HUES6 (cell line): Measurements from ENCODE around the gene BCAP31.
A peak's percentile ranks its signal among the peaks of the same experiment; 100 is the strongest.
"Not testable (repeated sequence)": the region's sequence is repeated elsewhere in the genome, so short reads cannot be mapped to it uniquely, and the experiment has no call there.

ENCODE experiments used
- H3K27ac ChIP-seq: 2 replicates; pipeline ENCODE4 v1.7.0; 2013; ENCODE audit warnings: low read depth, mild to moderate bottlenecking, low read length, inconsistent platforms
- H3K27me3 ChIP-seq: 2 replicates; pipeline ENCODE4 v1.6.1; 2013; ENCODE audit warnings: low read length; ENCODE audit not compliant: control insufficient read depth, insufficient read depth
- H3K36me3 ChIP-seq: 2 replicates; pipeline ENCODE4 v1.6.1; 2013; ENCODE audit warnings: low read length; ENCODE audit not compliant: control insufficient read depth, insufficient read depth
- H3K4me1 ChIP-seq: 2 replicates; pipeline ENCODE4 v1.6.1; 2013; ENCODE audit warnings: low read length; ENCODE audit not compliant: control insufficient read depth, insufficient read depth
- H3K4me3 ChIP-seq: 2 replicates; pipeline ENCODE4 v1.5.1; 2013; ENCODE audit warnings: low read depth, low read length
- H3K9ac ChIP-seq: one replicate; pipeline ENCODE4 v1.6.1; 2013; ENCODE audit warnings: mild to moderate bottlenecking, low read length
- H3K9me3 ChIP-seq: 2 replicates; pipeline ENCODE4 v1.6.1; 2013; ENCODE audit warnings: low read depth, low read length; ENCODE audit not compliant: control insufficient read depth, insufficient read depth

The BCAP31 gene

GRCh38 chrX:153732401-153732800, 8.2 kb upstream of the BCAP31 start:
- Histone ChIP-seq H3K27me3 (no peaks in the 10 kb centered on the region), H3K36me3 (peaks cover 10% of the 10 kb centered on the region; the same call in 1 of the 2 replicates), H3K9me3 (peaks cover 51% of the 10 kb centered on the region; the same call in 1 of the 2 replicates), H3K4me3 (no peak overlapping the region), H3K4me1 (peaks cover 23% of the 10 kb centered on the region), H3K27ac (no peak overlapping the region), H3K9ac (no peak overlapping the region)

- no peak overlapping the region for H3K27ac ChIP-seq
- H3K9ac ChIP-seq: no peak overlapping the region
- H3K4me3 ChIP-seq: no peak overlapping the region
- peaks cover 6% of the 10 kb centered on the region; the same call in 1 of the 2 replicates for H3K36me3 ChIP-seq
- H3K27me3 ChIP-seq: no peaks in the 10 kb centered on the region
- H3K4me1 ChIP-seq: peaks cover 29% of the 10 kb centered on the region
- H3K9me3 ChIP-seq: peaks cover 48% of the 10 kb centered on the region; the same call in 1 of the 2 replicates
These were observed 7.6 kb upstream of the BCAP31 start for GRCh38 chrX:153731845-153732215.

GRCh38 chrX:153731117-153731844, 7.1 kb upstream of the BCAP31 start:
- Histone ChIP-seq H3K4me3 (no peak overlapping the region), H3K27ac (no peak overlapping the region), H3K36me3 (peaks cover 4% of the 10 kb centered on the region; the same call in 1 of the 2 replicates)

GRCh38 chrX:153730115-153730514, 5.9 kb upstream of the BCAP31 start:
- H3K27me3 ChIP-seq, H3K36me3 ChIP-seq, H3K4me3 ChIP-seq, H3K9ac ChIP-seq, H3K27ac ChIP-seq: not testable (repeated sequence)
- Histone ChIP-seq H3K9me3 (peaks cover 42% of the 10 kb centered on the region; the same call in 1 of the 2 replicates), H3K4me1 (peaks cover 32% of the 10 kb centered on the region)

More at GRCh38 chrX:153731117-153731844, 7.1 kb upstream of the BCAP31 start:
- Histone ChIP-seq H3K27me3 (no peaks in the 10 kb centered on the region), H3K9me3 (peaks cover 44% of the 10 kb centered on the region; the same call in 1 of the 2 replicates), H3K9ac (no peak overlapping the region), H3K4me1 (peaks cover 31% of the 10 kb centered on the region)

DNA sequence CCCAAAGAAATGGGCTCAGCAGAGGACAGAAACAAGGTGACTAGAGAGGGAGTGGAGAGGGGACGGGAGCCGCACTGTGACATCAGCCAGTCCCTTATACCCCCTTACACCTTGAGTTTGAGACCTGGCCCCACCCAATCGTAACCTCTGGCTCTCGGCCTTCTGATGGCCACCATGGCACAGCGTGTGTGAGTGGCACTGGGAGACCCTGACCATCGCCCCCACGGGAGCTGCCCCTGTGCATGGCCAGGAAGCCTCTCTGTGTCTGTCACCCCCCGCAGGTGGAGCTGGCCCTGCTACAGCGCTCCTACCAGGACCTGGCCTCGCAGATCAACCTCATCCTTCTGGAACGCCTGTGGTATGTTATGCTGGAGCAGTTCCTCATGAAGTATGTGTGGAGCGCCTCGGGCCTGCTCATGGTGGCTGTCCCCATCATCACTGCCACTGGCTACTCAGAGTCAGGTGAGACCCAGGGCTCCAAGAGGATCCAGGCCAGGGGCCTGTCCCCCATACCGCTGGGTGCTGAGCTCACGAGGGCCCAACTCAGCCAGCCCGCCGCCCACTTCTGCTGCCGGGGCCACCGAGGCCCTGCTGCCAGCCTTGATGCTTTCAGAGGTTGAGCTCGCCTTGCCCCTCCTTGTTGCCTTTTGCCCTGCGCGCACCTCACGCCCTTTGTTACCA, 4.9 kb upstream of the BCAP31 start:
- peaks cover 38% of the 10 kb centered on the region; the same call in 1 of the 2 replicates for H3K9me3 ChIP-seq
- no peaks in the 10 kb centered on the region for H3K27me3 ChIP-seq
- H3K4me3 ChIP-seq: no peak overlapping the region
- no peak overlapping the region for H3K27ac ChIP-seq
- peaks cover 33% of the 10 kb centered on the region for H3K4me1 ChIP-seq
- no peak overlapping the region for H3K9ac ChIP-seq
- H3K36me3 ChIP-seq: peaks cover 4% of the 10 kb centered on the region; the same call in 1 of the 2 replicates

- Histone ChIP-seq H3K4me3 (no peak overlapping the region), H3K9me3 (peaks cover 35% of the 10 kb centered on the region; the same call in 1 of the 2 replicates), H3K27me3 (no peaks in the 10 kb centered on the region), H3K27ac (no peak overlapping the region), H3K36me3 (peaks cover 4% of the 10 kb centered on the region; the same call in 1 of the 2 replicates), H3K4me1 (peaks cover 33% of the 10 kb centered on the region), H3K9ac (no peak overlapping the region)
These were observed 3.9 kb upstream of the BCAP31 start for GRCh38 chrX:153728095-153728494.

- Histone ChIP-seq H3K36me3 (peaks cover 10% of the 10 kb centered on the region), H3K27ac (peak overlapping the region; percentile 86; the same call in 1 of the 2 replicates), H3K9ac (peak overlapping the region; percentile 79), H3K9me3 (peaks cover 33% of the 10 kb centered on the region; the same call in 1 of the 2 replicates), H3K4me3 (peak overlapping the region; percentile 56; the same call in 1 of the 2 replicates), H3K27me3 (no peaks in the 10 kb centered on the region), H3K4me1 (peaks cover 39% of the 10 kb centered on the region)
These were observed 3.1 kb upstream of the BCAP31 start for GRCh38 chrX:153727123-153727931.

DNA sequence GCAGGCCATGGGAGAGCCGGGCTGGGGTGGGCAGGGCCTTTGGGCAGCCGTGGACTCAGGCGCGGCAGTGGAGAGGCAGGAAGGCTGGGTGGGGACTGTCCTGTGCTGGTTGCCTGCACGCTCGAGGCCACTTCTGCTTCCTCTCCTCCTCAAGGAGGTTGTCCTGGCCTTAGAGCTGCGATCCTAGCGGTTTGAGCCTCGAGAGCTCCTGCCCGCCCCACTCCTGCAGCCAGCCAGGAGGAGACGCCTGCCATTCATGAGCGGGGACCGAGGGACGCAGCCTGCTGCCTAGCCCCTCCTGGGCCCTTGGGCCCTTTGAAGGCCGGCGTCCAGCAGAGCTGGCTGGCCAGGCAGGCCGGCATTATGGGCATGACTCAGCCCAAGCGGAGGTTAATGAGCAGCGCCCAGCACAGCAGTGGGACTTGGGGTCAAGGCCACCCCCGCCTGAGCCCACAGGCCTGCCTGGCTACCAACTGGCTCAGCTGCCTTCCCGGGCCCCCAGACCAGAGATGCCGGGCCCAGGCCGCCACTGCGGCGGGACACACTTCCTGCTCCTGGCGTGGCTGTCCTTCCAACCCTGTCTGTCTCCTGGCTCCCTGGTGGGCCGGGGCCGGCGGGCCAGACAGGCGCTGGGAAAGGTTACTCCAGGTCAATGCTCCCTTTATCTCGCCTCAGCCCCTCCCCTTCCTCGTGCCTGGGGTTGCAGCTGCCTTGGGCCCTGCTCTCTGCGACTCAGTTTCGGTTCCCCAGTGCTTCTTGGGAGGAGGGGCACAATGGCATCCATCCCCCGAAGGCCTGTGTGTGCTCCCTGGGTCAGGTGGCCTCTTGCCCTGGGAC, 2.3 kb upstream of the BCAP31 start:
- Histone ChIP-seq H3K27me3 (no peaks in the 10 kb centered on the region), H3K4me3 (peak overlapping the region; percentile 56; the same call in 1 of the 2 replicates), H3K9me3 (peaks cover 24% of the 10 kb centered on the region; the same call in 1 of the 2 replicates), H3K27ac (peak overlapping the region; percentile 86; the same call in 1 of the 2 replicates), H3K36me3 (peaks cover 16% of the 10 kb centered on the region), H3K9ac (peak overlapping the region; percentile 82), H3K4me1 (peaks cover 39% of the 10 kb centered on the region)

DNA sequence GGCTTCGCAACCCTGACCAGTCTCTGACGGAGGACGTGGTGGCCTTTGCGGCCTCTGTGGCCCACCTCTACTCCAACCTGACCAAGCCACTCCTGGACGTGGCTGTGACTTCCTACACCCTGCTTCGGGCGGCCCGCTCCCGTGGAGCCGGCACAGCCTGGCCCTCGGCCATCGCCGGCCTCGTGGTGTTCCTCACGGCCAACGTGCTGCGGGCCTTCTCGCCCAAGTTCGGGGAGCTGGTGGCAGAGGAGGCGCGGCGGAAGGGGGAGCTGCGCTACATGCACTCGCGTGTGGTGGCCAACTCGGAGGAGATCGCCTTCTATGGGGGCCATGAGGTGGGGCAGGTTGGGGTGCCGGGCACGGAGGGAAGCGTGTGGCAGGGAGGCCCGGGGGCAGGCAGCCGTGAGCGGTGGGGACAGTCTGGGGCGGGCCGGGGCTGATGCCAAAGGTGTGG, 1.7 kb upstream of the BCAP31 start:
- Histone ChIP-seq H3K4me1 (peaks cover 39% of the 10 kb centered on the region), H3K9ac (peak overlapping the region; percentile 82), H3K36me3 (peaks cover 18% of the 10 kb centered on the region), H3K27me3 (no peaks in the 10 kb centered on the region), H3K9me3 (peaks cover 19% of the 10 kb centered on the region; the same call in 1 of the 2 replicates), H3K27ac (peak overlapping the region; percentile 86; the same call in 1 of the 2 replicates), H3K4me3 (peak overlapping the region; percentile 56; the same call in 1 of the 2 replicates)
